ENCODE data around the gene TUBA3C. TPM values are rescaled to one million over a fixed set of nuclear protein-coding genes. Genes with fewer than 3 reads are reported as not detected.

Gene TUBA3C
- total RNA-seq, 1 experiment from 2014 or later, result not detected

GRCh38 chr13:19156013-19156825 lies 25.4 kb downstream of the TUBA3C start:
- no peaks in the 10 kb centered on the region for H3K4me1 ChIP-seq (ENCODE audit: insufficient read depth, low read length)
- H3K23me2 ChIP-seq (ENCODE audit: insufficient read length, low read depth, low read length, poor library complexity, severe bottlenecking), result no peaks in the 10 kb centered on the region
- no peaks in the 10 kb centered on the region for H3K79me1 ChIP-seq (ENCODE audit: insufficient read depth, low read depth, low read length, poor library complexity, severe bottlenecking)
- no peak overlapping the region for H3K27ac ChIP-seq (ENCODE audit: insufficient read length, low read depth, low read length)
- H3K36me3 Mint-ChIP-seq (ENCODE audit: insufficient read depth in 1 of 3, low read depth in 3 of 3), result peaks cover 6 to 38% (median 26%) of the 10 kb centered on the region in 3 experiments
- peaks cover 89 to 98% of the 10 kb centered on the region in 2 experiments for H3K9me3 Mint-ChIP-seq
- H3K27me3 ChIP-seq (ENCODE audit: insufficient read depth, low read length), result no peaks in the 10 kb centered on the region
- H3K79me2 ChIP-seq (ENCODE audit: insufficient read depth, low read length), result no peaks in the 10 kb centered on the region
- no peaks in the 10 kb centered on the region for H3K4me1 Mint-ChIP-seq
- no peak overlapping the region for H4K5ac ChIP-seq (ENCODE audit: insufficient read length, low read depth, low read length)
- H2BK12ac ChIP-seq (ENCODE audit: insufficient read length, low read depth, low read length), result no peak overlapping the region
- H2BK5ac ChIP-seq (ENCODE audit: insufficient read length, low read length), result no peak overlapping the region
- H3K9me3 ChIP-seq (ENCODE audit: control insufficient read depth, low read depth, low read length), result peaks cover 99% of the 10 kb centered on the region
- no peak overlapping the region for H2BK20ac ChIP-seq (ENCODE audit: low read depth, low read length, poor library complexity, severe bottlenecking)
- WGBS (ENCODE audit: extremely low coverage, insufficient read length, low lambda C conversion rate), result no CpG with 5 or more reads among the region's 14 CpGs
- H4K20me1 ChIP-seq (ENCODE audit: control insufficient read depth, insufficient read depth, insufficient read length), result no peaks in the 10 kb centered on the region
- no peak overlapping the region; a peak in 1 of 5 replicates for H3K4me3 Mint-ChIP-seq
- H4K8ac ChIP-seq (replicated peaks; ENCODE audit: insufficient read length, low read depth, low read length), result no peak overlapping the region
- no peak overlapping the region for H3K56ac ChIP-seq (ENCODE audit: insufficient read length, low read depth, low read length)
- no peak overlapping the region for H2AFZ ChIP-seq (ENCODE audit: low read length)
- no peak overlapping the region for H3K27ac Mint-ChIP-seq
- no peak overlapping the region for H2BK15ac ChIP-seq (ENCODE audit: low read depth, low read length)
- H4K91ac ChIP-seq (ENCODE audit: insufficient read length, low read depth, low read length), result no peak overlapping the region
- no peak overlapping the region for H2AK5ac ChIP-seq (ENCODE audit: insufficient read length, low read length)
- no peak overlapping the region for H3K9ac ChIP-seq (ENCODE audit: extremely low read depth, insufficient read length, low read length)
- no peak overlapping the region for H3T11ph ChIP-seq (ENCODE audit: low read length)
- H3K18ac ChIP-seq (ENCODE audit: insufficient read length, low read depth, low read length), result no peak overlapping the region
- H3K4me2 ChIP-seq (ENCODE audit: insufficient read depth, insufficient read length, low read length), result no peak overlapping the region
- no peak overlapping the region for H2BK120ac ChIP-seq (ENCODE audit: low read depth, low read length, poor library complexity, severe bottlenecking)
- H3K14ac ChIP-seq (ENCODE audit: insufficient read depth, low read length), result no peak overlapping the region
- DNase-seq, result no peak
- H3K27me3 Mint-ChIP-seq (ENCODE audit: low read depth), result peaks cover 6% of the 10 kb centered on the region
- H3K4ac ChIP-seq (ENCODE audit: low read depth, low read length), result no peak overlapping the region
- TF ChIP-seq CTCF (conservative IDR thresholded peaks at IDR 0.05), result no peak
- no peak overlapping the region for H3K23ac ChIP-seq (ENCODE audit: insufficient read length, low read depth, low read length)
